DOHH2 (cell line): ENCODE measurements around the gene ENPEP.

ENCODE experiments used
- H3F3A ChIP-seq: fragments of 200-600 bp; sonication (generic), shearing (Covaris generic); 2 replicates; pipeline ENCODE4 v1.6.0; 2016; ENCODE audit warnings: antibody characterized with exemption, mild to moderate bottlenecking; ENCODE audit not compliant: control insufficient read depth, insufficient read depth
- H3K27ac ChIP-seq: fragments of 200-600 bp; sonication (generic); 2 replicates; pipeline ENCODE4 v1.5.1; 2014; ENCODE audit warnings: low read depth, mild to moderate bottlenecking, low read length, moderate library complexity
- H3K27me3 ChIP-seq: fragments of 200-600 bp; sonication (generic); 2 replicates; pipeline ENCODE4 v1.6.1; 2014; ENCODE audit warnings: mild to moderate bottlenecking, low read length, mixed read lengths; ENCODE audit not compliant: control insufficient read depth
- H3K36me3 ChIP-seq: fragments of 200-600 bp; sonication (generic); 2 replicates; pipeline ENCODE4 v1.6.1; 2014; ENCODE audit warnings: mild to moderate bottlenecking, low read length, moderate library complexity, mixed read lengths; ENCODE audit not compliant: control insufficient read depth
- H3K4me1 ChIP-seq: fragments of 200-600 bp; sonication (generic); 2 replicates; pipeline ENCODE4 v1.6.1; 2014; ENCODE audit warnings: mild to moderate bottlenecking, low read length, mixed read lengths; ENCODE audit not compliant: control insufficient read depth
- H3K4me2 ChIP-seq: fragments of 200-600 bp; sonication (generic); 2 replicates; pipeline ENCODE4 v1.6.0; 2014; ENCODE audit warnings: mild to moderate bottlenecking, low read length, moderate library complexity
- H3K4me3 ChIP-seq: fragments of 200-600 bp; sonication (generic); 2 replicates; pipeline ENCODE4 v1.5.1; 2014; ENCODE audit warnings: mild to moderate bottlenecking, low read length, mixed read lengths
- H3K79me2 ChIP-seq: fragments of 200-600 bp; sonication (generic); 2 replicates; pipeline ENCODE4 v1.6.1; 2014; ENCODE audit warnings: mild to moderate bottlenecking, low read length, mixed read lengths; ENCODE audit not compliant: control insufficient read depth
- H3K9me2 ChIP-seq: fragments of 200-600 bp; sonication (generic); replicated peaks from 2 replicates; pipeline ENCODE4 v1.6.1; 2014; ENCODE audit warnings: mild to moderate bottlenecking, low read length, mixed read lengths; ENCODE audit not compliant: control insufficient read depth
- H3K9me3 ChIP-seq: fragments of 200-600 bp; sonication (generic); 2 replicates; pipeline ENCODE4 v1.6.1; 2014; ENCODE audit warnings: antibody characterized with exemption, low read length, mixed read lengths; ENCODE audit not compliant: control insufficient read depth, insufficient read depth
- H4K20me1 ChIP-seq: fragments of 200-600 bp; sonication (generic); 2 replicates; pipeline ENCODE4 v1.6.0; 2014; ENCODE audit warnings: low read depth, mild to moderate bottlenecking, antibody characterized with exemption, low read length, moderate library complexity; ENCODE audit not compliant: control insufficient read depth, insufficient read depth
- CTCF ChIP-seq: fragments of 200-600 bp; sonication (generic); IDR thresholded peaks from one replicate; pipeline ENCODE4 v1.5.1; 2014; ENCODE audit warnings: antibody characterized with exemption, mild to moderate bottlenecking, low read depth, low read length; ENCODE audit not compliant: poor library complexity, severe bottlenecking
- EZH2phosphoT487 ChIP-seq: fragments of 200-600 bp; sonication (generic); IDR thresholded peaks from 2 replicates; pipeline ENCODE4 v1.6.1; 2017; ENCODE audit warnings: borderline replicate concordance, mild to moderate bottlenecking, antibody characterized with exemption, low read length, moderate library complexity, mixed read lengths

The ENPEP gene

GRCh38 chr4:110586131-110586850 lies 110.3 kb downstream of the ENPEP start:
- Histone ChIP-seq H3K9me3 (no peaks in the 10 kb centered on the region), H3K4me2 (0 out of 2 replicates have a peak overlapping the region, but pooled peaks have one; percentile 28), H3K36me3 (no peaks in the 10 kb centered on the region), H3K4me1 (no peaks in the 10 kb centered on the region), H3K27me3 (no peaks in the 10 kb centered on the region), H3K4me3 (no peak overlapping the region), H3K27ac (no peak overlapping the region), H3K79me2 (no peaks in the 10 kb centered on the region), H3F3A (no peaks in the 10 kb centered on the region), H3K9me2 (no peaks in the 10 kb centered on the region), H4K20me1 (no peaks in the 10 kb centered on the region)
- TF ChIP-seq CTCF (peak; percentile 45), EZH2phosphoT487 (no peak)

- H3F3A ChIP-seq: no peaks in the 10 kb centered on the region
- H3K4me1 ChIP-seq: no peaks in the 10 kb centered on the region
- TF ChIP-seq EZH2phosphoT487 (no peak), CTCF (no peak)
- H3K79me2 ChIP-seq: no peaks in the 10 kb centered on the region
- no peaks in the 10 kb centered on the region for H4K20me1 ChIP-seq
- H3K4me2 ChIP-seq: no peak overlapping the region
- no peaks in the 10 kb centered on the region for H3K36me3 ChIP-seq
- H3K9me3 ChIP-seq: no peaks in the 10 kb centered on the region
- no peaks in the 10 kb centered on the region for H3K9me2 ChIP-seq
- H3K27me3 ChIP-seq: no peaks in the 10 kb centered on the region
- no peak overlapping the region for H3K27ac ChIP-seq
- no peak overlapping the region for H3K4me3 ChIP-seq
Measured at GRCh38 chr4:110587666-110588285, 111.8 kb downstream of the ENPEP start.

GRCh38 chr4:110589297-110589696 lies 113.3 kb downstream of the ENPEP start:
- Histone ChIP-seq H3K9me2 (no peaks in the 10 kb centered on the region), H3K27ac (no peak overlapping the region), H3F3A (no peaks in the 10 kb centered on the region), H3K4me1 (no peaks in the 10 kb centered on the region), H3K9me3 (no peaks in the 10 kb centered on the region), H3K4me2 (no peak overlapping the region), H3K27me3 (no peaks in the 10 kb centered on the region), H3K36me3 (no peaks in the 10 kb centered on the region), H4K20me1 (no peaks in the 10 kb centered on the region), H3K79me2 (no peaks in the 10 kb centered on the region), H3K4me3 (no peak overlapping the region)
- TF ChIP-seq EZH2phosphoT487 (no peak), CTCF (peak; percentile 22)
